Left lung (tissue), 10 donors: Measurements from ENCODE around the gene RMC1. TPM values are rescaled to one million over a fixed set of nuclear protein-coding genes. Genes with fewer than 3 reads are reported as not detected.
"Not testable (repeated sequence)": the region's sequence is repeated elsewhere in the genome, so short reads cannot be mapped to it uniquely, and the experiment has no call there.

Source experiments
- ATAC-seq: fragments of 200-7000 bp; cut with Tn5 transposase; one replicate; pipeline ENCODE4 v1.9.1; 2020; ENCODE audit warnings: moderate library complexity
- DNase-seq, 4 donors: peaks; one replicate each; pipeline ENCODE4 v3.0.0-alpha.2; 2013 to 2020
- H3K27ac ChIP-seq, 2 donors: fragments of 200-600 bp; sonication (generic) in 1 of 2; one replicate each; pipeline versions ENCODE4 v1.5.0 to v1.8.0; 2020 to 2021
- H3K27me3 ChIP-seq, 2 donors: fragments of 200-600 bp; sonication (generic) in 1 of 2; one replicate each; pipeline versions ENCODE4 v1.5.0 to v1.8.0; 2020 to 2021
- H3K36me3 ChIP-seq, 2 donors: fragments of 200-600 bp; sonication (generic) in 1 of 2; one replicate each; pipeline versions ENCODE4 v1.5.0 to v1.8.0; 2020 to 2021
- H3K4me1 ChIP-seq, 2 donors: fragments of 200-600 bp; one replicate each; pipeline ENCODE4 v1.8.0; 2021
- H3K4me3 ChIP-seq, 2 donors: fragments of 200-600 bp; sonication (generic) in 1 of 2; one replicate each; pipeline versions ENCODE4 v1.5.0 to v1.8.0; 2020 to 2021; ENCODE audit warnings: mild to moderate bottlenecking in 1 of 2
- H3K9me3 ChIP-seq, 2 donors: fragments of 200-600 bp; sonication (generic) in 1 of 2; one replicate each; pipeline versions ENCODE4 v1.5.0 to v1.8.0; 2020 to 2021
- CTCF ChIP-seq, 2 donors: fragments of 200-600 bp; sonication (generic) in 1 of 2; IDR thresholded peaks; one replicate each; pipeline versions ENCODE4 v1.5.0 to v1.8.0; 2021; ENCODE audit warnings: antibody characterized with exemption in 2 of 2
- intact Hi-C, 2 donors: fragments of 100-400 bp; cut with DNase I; formaldehyde crosslinking; loops; one replicate each; pipeline versions ENCODE4 v1.11.2 to v1.14.2; 2022
- polyA plus RNA-seq, 6 donors: library from polyadenylated mRNA; unstranded; fragments of 120-200 nt; gene quantifications; one replicate each; pipeline ENCODE4 v1.2.1, GENCODE V29; 2013; ENCODE audit not compliant: insufficient read length in 6 of 6
- total RNA-seq, 2 donors: library from RNA; stranded (reverse); fragmentation: NEBNext Ultra II Directional; extraction: Animal tissue kit (Norgen Biotek cat#: 25700); gene quantifications; one replicate each; pipeline ENCODE4 v1.2.1, GENCODE V29; 2021
- donor health status: DM: no; HTN: yes; CAD: no.
- donor health status: DM: no; HTN: no; CAD: no.

RMC1 gene
- total and polyA plus RNA-seq, 8 donors = 23.5 to 37.9 (median 27.2) TPM

DNA sequence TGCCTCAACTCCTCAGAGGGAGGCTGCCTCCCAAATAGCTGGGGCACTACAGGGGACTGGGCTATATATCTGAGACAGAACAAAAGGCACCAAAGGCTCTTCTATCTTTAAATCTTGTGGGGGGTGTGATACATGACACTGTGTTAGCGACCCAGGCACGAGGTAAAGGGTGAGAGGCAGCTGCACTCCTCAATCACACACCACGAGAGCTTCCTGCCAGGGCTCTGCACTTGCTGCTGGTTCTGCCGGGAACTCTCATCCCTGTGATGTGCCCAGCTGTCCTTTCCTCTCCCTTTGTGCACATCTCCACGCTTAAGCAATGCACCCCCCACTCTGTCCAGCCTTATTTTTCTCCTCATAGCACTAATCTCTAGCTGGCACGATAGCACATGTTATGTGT, 50.6 kb downstream of the RMC1 start:
- peaks cover 7 to 100% of the 10 kb centered on the region in 2 donors for H3K36me3 ChIP-seq

GRCh38 chr18:23556145-23556780, 53.0 kb downstream of the RMC1 start:
- no peaks in the 10 kb centered on the region for H3K9me3 ChIP-seq
- DNase-seq (no peak), ATAC-seq (no peak)
- peaks cover 3 to 8% of the 10 kb centered on the region in 2 donors for H3K4me1 ChIP-seq
- no peak overlapping the region for H3K27ac ChIP-seq
- H3K36me3 ChIP-seq = peaks cover 7 to 100% of the 10 kb centered on the region in 2 donors
- intact Hi-C loops = no loop called here
- no peak overlapping the region for H3K4me3 ChIP-seq
- no peak for TF ChIP-seq CTCF (IDR thresholded peaks at IDR 0.05)
- no peaks in the 10 kb centered on the region for H3K27me3 ChIP-seq

More for the DNA sequence above, 50.6 kb downstream of the RMC1 start:
- Histone ChIP-seq H3K27ac (no peak overlapping the region), H3K4me1 (peaks cover 3 to 8% of the 10 kb centered on the region in 2 donors), H3K27me3 (no peaks in the 10 kb centered on the region), H3K9me3 (no peaks in the 10 kb centered on the region), H3K4me3 (no peak overlapping the region)
- ATAC-seq (no peak), DNase-seq (no peak)
- intact Hi-C loops = no loop called here
- TF ChIP-seq CTCF (IDR thresholded peaks at IDR 0.05) = no peak

DNA sequence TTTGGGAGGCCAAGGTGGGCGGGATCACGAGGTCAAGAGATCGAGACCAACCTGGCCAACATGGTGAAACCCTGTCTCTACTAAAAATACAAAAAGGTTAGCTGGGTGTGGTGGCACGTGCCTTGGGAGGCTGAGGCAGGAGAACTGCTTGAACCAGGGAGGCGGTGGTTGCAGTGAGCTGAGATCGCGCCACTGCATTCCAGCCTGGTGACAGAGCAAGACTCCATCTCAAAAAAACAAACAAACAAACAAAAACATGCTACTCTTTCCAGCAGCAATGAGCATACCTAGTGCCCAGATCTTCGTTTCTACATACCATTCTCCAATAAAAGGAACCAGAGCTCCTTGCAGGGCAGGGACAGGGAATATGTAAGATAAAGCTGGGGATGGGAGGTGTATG, 54.2 kb downstream of the RMC1 start:
- H3K9me3 ChIP-seq, intact Hi-C loops, DNase-seq, ATAC-seq, H3K27ac ChIP-seq, H3K4me3 ChIP-seq, H3K27me3 ChIP-seq, H3K4me1 ChIP-seq: not testable (repeated sequence)
- peaks cover 7 to 100% of the 10 kb centered on the region in 2 donors for H3K36me3 ChIP-seq

- Histone ChIP-seq H3K27me3 (no peaks in the 10 kb centered on the region), H3K9me3 (no peaks in the 10 kb centered on the region), H3K27ac (no peak overlapping the region), H3K4me3 (no peak overlapping the region), H3K4me1 (no peaks in the 10 kb centered on the region), H3K36me3 (peaks cover 0 to 98% of the 10 kb centered on the region in 2 donors)
- no peak for DNase-seq
- intact Hi-C loops = no loop called here
- ATAC-seq = no peak
- TF ChIP-seq CTCF (IDR thresholded peaks at IDR 0.05) = no peak
These were observed 56.9 kb downstream of the RMC1 start for GRCh38 chr18:23560186-23560585.

- no peaks in the 10 kb centered on the region for H3K9me3 ChIP-seq
- H3K4me3 ChIP-seq = no peak overlapping the region
- no peak for DNase-seq
- TF ChIP-seq CTCF (IDR thresholded peaks at IDR 0.05) = no peak
- peak; percentile 28 for ATAC-seq
- H3K27me3 ChIP-seq = no peaks in the 10 kb centered on the region
- intact Hi-C loops = no loop called here
- H3K36me3 ChIP-seq = peaks cover 0 to 98% of the 10 kb centered on the region in 2 donors
- no peak overlapping the region for H3K27ac ChIP-seq
- H3K4me1 ChIP-seq = no peaks in the 10 kb centered on the region
These were observed 60.2 kb downstream of the RMC1 start for GRCh38 chr18:23563377-23564043.
